Fibroblast of skin of right biceps (primary cell): Measurements from ENCODE around the gene TP53AIP1.

Experiments used
- DNase-seq: peaks from one replicate; pipeline ENCODE4 v3.0.0-alpha.2; 2013

Gene TP53AIP1

GRCh38 chr11:128886406-128887124 lies 56.1 kb downstream of the TP53AIP1 start:
- no peak for DNase-seq
